GM06990 (cell line): ENCODE measurements around the gene ATG2B.

Experiments used
- DNase-seq: peaks from one replicate; pipeline ENCODE4 v3.0.0-alpha.2; 2011; ENCODE audit not compliant: insufficient read length; ENCODE audit errors: extremely low read depth
- H3K27me3 ChIP-seq: replicated peaks from 2 replicates; pipeline ENCODE4 v1.6.0; 2011; ENCODE audit warnings: low read length; ENCODE audit not compliant: control insufficient read depth, insufficient read depth
- H3K36me3 ChIP-seq: 2 replicates; pipeline ENCODE4 v1.5.1; 2011; ENCODE audit warnings: low read length; ENCODE audit not compliant: control insufficient read depth, insufficient read depth
- H3K4me3 ChIP-seq: replicated peaks from 2 replicates; pipeline ENCODE4 v1.5.1; 2011; ENCODE audit warnings: low read depth, mild to moderate bottlenecking, control low read depth, low read length
- TF ChIP-seq, protein P1 (sequence below): IDR thresholded peaks from 2 replicates; pipeline ENCODE4 v1.5.1; 2011; ENCODE audit warnings: low read length, control low read depth, mild to moderate bottlenecking, inconsistent platforms; ENCODE audit not compliant: insufficient read depth, poor library complexity, severe bottlenecking

Gene ATG2B

DNA sequence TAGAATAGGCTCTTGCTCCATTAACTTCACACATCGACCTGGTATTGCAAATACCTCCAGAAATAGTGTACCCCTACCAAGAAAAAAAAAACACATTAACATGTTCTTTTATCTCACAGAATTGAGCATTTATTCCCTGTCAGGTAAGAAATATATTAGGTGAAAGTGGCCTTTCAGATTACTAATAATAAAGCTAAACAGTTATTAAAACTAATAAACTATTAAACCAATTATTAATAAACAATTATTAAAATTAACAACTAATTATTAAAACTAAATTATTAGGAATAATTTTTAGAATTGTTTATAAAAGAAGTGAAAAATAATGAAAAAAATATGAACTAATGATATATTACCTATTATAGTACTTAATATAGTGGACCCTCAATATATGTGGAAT is 21.6 kb upstream of the ATG2B start:
- no peaks in the 10 kb centered on the region for H3K27me3 ChIP-seq
- no peak for DNase-seq
- TF ChIP-seq, protein P1, sequence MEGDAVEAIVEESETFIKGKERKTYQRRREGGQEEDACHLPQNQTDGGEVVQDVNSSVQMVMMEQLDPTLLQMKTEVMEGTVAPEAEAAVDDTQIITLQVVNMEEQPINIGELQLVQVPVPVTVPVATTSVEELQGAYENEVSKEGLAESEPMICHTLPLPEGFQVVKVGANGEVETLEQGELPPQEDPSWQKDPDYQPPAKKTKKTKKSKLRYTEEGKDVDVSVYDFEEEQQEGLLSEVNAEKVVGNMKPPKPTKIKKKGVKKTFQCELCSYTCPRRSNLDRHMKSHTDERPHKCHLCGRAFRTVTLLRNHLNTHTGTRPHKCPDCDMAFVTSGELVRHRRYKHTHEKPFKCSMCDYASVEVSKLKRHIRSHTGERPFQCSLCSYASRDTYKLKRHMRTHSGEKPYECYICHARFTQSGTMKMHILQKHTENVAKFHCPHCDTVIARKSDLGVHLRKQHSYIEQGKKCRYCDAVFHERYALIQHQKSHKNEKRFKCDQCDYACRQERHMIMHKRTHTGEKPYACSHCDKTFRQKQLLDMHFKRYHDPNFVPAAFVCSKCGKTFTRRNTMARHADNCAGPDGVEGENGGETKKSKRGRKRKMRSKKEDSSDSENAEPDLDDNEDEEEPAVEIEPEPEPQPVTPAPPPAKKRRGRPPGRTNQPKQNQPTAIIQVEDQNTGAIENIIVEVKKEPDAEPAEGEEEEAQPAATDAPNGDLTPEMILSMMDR: no peak
- peaks cover 1% of the 10 kb centered on the region for H3K36me3 ChIP-seq
- H3K4me3 ChIP-seq: no peak overlapping the region

DNA sequence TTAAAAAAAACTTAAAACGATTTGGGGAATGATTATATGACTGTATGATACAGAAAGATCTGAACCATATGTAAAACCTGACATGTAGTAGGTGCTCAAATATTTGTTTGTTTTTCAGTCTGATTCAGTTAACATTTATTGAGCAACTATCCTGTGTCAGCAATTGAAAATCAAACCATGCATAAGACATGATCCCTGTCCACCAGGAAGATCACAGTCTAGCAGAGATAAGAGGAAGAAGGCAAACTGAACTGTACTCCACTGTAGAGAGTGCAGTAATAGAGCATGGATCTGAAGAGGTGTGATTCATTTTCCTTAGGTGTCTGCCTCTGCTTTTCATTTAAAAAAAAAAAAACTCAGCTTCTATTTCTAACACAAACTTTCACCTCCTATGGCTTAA is 20.9 kb upstream of the ATG2B start:
- Histone ChIP-seq H3K27me3 (no peaks in the 10 kb centered on the region), H3K36me3 (peaks cover 1% of the 10 kb centered on the region)
- TF ChIP-seq, protein P1: no peak

DNA sequence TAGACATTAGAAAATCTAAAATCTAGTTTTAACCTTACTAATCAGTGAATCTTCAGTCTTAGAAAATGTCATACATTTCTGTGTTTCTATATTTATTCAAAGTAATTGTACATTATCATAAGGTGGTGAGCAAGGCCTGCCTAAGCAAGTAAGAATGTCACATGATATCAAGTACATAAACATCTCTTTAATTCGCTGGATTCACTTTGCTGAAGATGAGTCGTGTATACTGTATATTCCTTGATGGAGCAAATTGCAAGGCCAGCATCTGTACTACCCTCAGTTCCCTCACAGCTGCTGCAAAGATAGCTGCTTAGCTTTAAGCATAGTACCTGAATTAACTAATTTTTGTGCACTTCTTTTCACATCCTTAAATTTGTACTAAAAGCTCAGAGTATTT is 20.3 kb upstream of the ATG2B start:
- TF ChIP-seq, protein P1: no peak
- H3K4me3 ChIP-seq: no peak overlapping the region
- peaks cover 1% of the 10 kb centered on the region for H3K36me3 ChIP-seq
- no peaks in the 10 kb centered on the region for H3K27me3 ChIP-seq
- no peak for DNase-seq

More for the DNA sequence above, 20.9 kb upstream of the ATG2B start:
- no peak for DNase-seq
- H3K4me3 ChIP-seq: no peak overlapping the region

DNA sequence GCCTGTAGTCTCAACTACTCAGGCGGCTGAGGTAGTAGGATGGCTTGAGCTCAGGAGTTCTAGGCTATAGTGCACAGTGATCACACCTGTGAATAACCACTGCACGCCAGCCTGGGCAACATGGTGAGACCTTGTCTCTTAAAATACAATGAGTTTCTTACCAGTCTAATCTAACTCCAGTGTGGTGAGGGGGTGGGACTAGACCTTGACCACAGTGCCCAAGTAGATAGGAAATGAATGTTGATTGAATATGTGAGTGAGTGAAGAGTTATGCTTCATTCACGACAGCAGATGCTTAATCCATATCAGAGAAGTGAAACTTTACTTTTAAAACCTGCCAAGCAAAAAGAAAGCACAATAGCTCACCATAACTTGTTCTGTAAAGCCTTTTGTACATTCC is 17.6 kb upstream of the ATG2B start:
- DNase-seq: peak; percentile 46
- Histone ChIP-seq H3K4me3 (no peak overlapping the region), H3K27me3 (no peaks in the 10 kb centered on the region), H3K36me3 (peaks cover 1% of the 10 kb centered on the region)
- TF ChIP-seq, protein P1: no peak

DNA sequence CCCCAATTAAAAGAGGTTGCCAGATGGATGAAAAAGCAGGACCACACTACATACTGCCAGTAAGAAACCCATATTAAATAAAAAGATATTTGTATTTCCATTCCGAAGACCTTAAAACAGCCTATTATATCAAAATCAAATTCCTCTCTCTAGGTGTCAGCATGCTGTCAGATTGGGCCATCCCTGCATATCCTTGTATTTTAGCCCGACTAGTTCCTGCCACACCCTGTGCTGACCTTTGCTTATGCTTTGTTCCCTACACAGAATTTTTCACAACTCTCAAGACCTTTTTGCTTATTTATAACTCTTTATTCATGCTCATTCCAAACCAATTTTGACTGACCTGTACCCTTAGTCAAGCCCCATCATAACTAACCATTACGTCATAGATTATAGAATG is 13.0 kb upstream of the ATG2B start:
- H3K4me3 ChIP-seq: no peak overlapping the region
- TF ChIP-seq, protein P1: no peak

DNA sequence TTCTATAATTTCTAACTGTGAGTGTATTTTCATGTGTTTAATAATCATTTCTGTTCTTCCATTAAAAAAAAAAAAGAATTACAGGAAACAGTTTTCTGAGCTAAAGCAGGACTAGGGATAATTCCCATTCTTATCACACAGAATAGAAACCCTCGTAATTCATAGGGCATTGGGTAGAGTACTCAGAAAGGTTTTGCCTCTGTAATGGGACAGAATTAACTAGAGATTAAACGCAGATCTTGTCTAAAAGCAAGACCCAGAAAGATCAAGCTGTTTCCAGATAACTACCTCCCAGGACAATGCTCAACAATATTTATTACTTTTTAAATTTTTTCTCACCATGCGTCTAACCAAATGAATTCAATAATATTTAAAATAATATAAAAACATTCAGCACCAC is 10.4 kb upstream of the ATG2B start:
- no peak for DNase-seq
- no peak overlapping the region for H3K4me3 ChIP-seq
- TF ChIP-seq, protein P1: no peak
- H3K36me3 ChIP-seq: no peaks in the 10 kb centered on the region; the same call in 1 of the 2 replicates
- H3K27me3 ChIP-seq: no peaks in the 10 kb centered on the region

More for the DNA sequence above, 13.0 kb upstream of the ATG2B start:
- Histone ChIP-seq H3K36me3 (no peaks in the 10 kb centered on the region), H3K27me3 (no peaks in the 10 kb centered on the region)
- no peak for DNase-seq
